Measurements from ENCODE around the gene AJAP1.

The AJAP1 gene, protein sequence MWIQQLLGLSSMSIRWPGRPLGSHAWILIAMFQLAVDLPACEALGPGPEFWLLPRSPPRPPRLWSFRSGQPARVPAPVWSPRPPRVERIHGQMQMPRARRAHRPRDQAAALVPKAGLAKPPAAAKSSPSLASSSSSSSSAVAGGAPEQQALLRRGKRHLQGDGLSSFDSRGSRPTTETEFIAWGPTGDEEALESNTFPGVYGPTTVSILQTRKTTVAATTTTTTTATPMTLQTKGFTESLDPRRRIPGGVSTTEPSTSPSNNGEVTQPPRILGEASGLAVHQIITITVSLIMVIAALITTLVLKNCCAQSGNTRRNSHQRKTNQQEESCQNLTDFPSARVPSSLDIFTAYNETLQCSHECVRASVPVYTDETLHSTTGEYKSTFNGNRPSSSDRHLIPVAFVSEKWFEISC

DNA sequence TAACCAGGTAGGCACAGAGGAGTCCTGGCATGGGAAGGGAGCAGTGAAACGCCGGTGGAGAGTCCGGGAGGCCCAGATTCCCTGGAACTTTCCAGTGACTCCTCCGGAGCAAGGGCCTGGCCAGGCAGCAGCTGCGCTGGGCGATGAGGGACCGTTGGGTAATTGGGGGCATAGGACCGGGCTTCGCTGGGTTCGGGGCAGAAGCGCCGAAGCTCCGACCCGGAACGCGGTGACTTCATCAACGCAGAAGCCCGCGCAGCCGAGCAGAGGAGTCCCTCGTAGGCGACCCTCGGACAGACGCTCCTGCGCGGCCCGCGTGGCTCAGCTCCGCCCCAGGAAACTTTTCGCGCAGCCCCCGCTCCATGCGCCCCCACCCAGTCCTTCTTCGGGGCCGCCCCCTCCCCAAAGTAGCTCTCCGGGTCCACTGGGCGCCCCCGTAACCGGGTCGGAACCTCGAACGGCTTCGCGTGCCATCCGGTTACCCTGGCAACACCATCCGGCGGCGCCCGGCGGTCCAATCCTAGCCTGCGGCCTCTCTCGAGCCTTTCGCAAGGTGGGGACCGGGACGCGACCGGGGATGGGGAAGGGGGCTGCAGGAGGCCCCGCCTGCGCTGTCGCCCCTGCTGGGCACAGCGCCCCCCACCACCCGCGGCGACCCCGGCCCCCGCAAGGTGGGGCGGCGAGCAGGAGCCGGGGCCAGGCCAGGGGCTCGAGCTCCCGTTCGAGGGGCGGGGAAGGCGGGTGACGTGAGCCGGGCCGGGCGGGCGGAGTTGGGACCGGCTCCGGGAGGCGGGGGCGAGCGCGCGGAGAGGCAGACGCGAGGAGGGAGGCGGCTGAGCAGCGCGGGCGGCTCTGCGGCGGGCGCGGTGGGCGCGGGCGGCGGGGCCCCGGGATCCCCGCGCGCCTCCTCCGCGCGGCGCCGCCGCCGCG is at the start of gene AJAP1:
Gene AJAP1 (plus strand): TSS at position 814 of the 930 bp plus-strand sequence. CDS start 817 bp downstream, outside the sequence.
- Histone ChIP-seq H3K9ac (ENCODE audit: low read length) (no peak within 1 kb of the TSS), H3K9me3 (ENCODE audit: insufficient read depth, low read length) (no peaks in the 10 kb centered on the region), H3K79me2 (ENCODE audit: low read length) (no peaks in the 10 kb centered on the region), H3K36me3 (replicated peaks; ENCODE audit: low read depth, low read length) (no peaks in the 10 kb centered on the region), H3K4me2 (ENCODE audit: low read length) (no peak within 1 kb of the TSS), H4K20me1 (ENCODE audit: insufficient read depth, low read length) (no peaks in the 10 kb centered on the region), H3K4me3 (ENCODE audit: low read length) (no peak within 1 kb of the TSS), H2AFZ (ENCODE audit: low read depth, low read length) (no peak within 1 kb of the TSS), H3K27me3 (ENCODE audit: low read depth, low read length) (no peaks in the 10 kb centered on the region), H3K27ac (ENCODE audit: low read length) (no peak within 1 kb of the TSS), H3K4me1 (ENCODE audit: low read length) (peaks cover 31% of the 10 kb centered on the region)
- TF ChIP-seq EZH2phosphoT487 (IDR thresholded peaks at IDR 0.05; ENCODE audit: low read depth) (no peak), CTCF (IDR thresholded peaks at IDR 0.05; ENCODE audit: low read depth, low read length) (no peak)

DNA sequence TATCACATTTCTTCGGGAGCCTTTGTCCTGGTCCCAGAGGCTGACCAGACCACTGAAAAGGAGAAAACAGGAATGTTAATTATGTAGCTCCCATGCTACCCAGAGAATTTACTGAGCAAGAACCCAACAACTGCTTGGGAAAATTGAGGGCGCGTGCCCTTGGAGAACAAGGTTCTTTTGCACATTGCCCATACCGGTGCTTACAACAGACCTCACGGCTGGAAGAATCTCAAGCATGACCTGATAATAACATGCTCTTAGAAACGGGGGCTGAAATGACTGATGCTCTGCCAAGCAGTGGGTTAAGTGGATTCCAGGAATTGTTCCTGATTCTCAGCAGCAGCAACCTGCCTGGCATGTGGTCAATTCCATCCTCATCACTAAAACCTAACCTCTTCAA is 49.3 kb upstream of the AJAP1 start:
- no peak for TF ChIP-seq EZH2phosphoT487 (IDR thresholded peaks at IDR 0.05; ENCODE audit: low read depth)
- peaks cover 6% of the 10 kb centered on the region; the same call in 1 of the 2 replicates for H3K9me3 ChIP-seq (ENCODE audit: insufficient read depth, low read length)
- H3K4me3 ChIP-seq (ENCODE audit: low read length): no peak overlapping the region
- no peaks in the 10 kb centered on the region for H3K36me3 ChIP-seq (replicated peaks; ENCODE audit: low read depth, low read length)
- no peaks in the 10 kb centered on the region for H4K20me1 ChIP-seq (ENCODE audit: insufficient read depth, low read length)
- H3K4me2 ChIP-seq (ENCODE audit: low read length): no peak overlapping the region
- no peak overlapping the region for H3K9ac ChIP-seq (ENCODE audit: low read length)
- H3K4me1 ChIP-seq (ENCODE audit: low read length): no peaks in the 10 kb centered on the region
- H3K27me3 ChIP-seq (ENCODE audit: low read depth, low read length): peaks cover 50% of the 10 kb centered on the region
- H3K27ac ChIP-seq (ENCODE audit: low read length): no peak overlapping the region
- H2AFZ ChIP-seq (ENCODE audit: low read depth, low read length): no peak overlapping the region
- H3K79me2 ChIP-seq (ENCODE audit: low read length): no peaks in the 10 kb centered on the region

DNA sequence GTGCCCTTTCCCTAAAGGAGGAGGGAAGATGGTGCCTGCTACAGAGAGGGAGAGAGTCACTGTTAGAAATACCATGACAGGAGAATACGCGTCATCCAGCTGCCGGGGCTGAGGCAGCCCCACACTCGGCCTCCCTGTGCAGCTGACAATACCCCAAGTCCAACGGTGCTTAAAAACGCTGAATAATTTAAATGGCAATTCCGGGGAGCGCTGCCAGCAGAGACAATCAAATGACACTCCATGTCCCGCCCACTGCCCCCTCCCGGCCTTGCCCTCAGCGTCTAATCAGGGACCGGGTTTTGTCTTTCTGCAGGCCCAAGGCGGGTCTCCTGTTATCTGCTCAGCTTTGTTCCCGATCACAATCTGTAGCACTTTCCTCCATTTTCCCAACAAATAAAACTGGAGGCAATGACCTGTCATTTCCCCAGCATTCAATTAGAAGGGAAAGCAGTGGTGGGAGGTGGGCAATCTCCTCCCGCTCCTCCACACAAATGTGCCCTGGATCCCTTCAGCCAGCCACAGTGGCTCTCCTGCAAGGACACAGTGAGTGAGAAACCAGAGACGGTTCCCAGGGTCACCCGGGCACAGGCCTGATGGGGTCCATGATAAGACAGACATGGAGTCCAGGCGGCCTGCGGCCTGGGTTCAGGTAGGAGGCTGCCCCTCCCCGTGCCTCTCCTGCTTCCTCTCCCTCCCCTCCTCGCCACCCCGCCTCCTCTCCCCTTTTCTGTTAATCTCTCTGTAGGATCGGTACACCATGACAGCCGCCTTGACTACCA is 42.7 kb upstream of the AJAP1 start:
- H3K27me3 ChIP-seq (ENCODE audit: low read depth, low read length): peaks cover 17% of the 10 kb centered on the region; the same call in 1 of the 2 replicates
- peaks cover 10% of the 10 kb centered on the region; the same call in 1 of the 2 replicates for H3K9me3 ChIP-seq (ENCODE audit: insufficient read depth, low read length)
- H4K20me1 ChIP-seq (ENCODE audit: insufficient read depth, low read length): no peaks in the 10 kb centered on the region
- no peak overlapping the region for H3K9ac ChIP-seq (ENCODE audit: low read length)
- H3K4me3 ChIP-seq (ENCODE audit: low read length): no peak overlapping the region
- H3K36me3 ChIP-seq (replicated peaks; ENCODE audit: low read depth, low read length): no peaks in the 10 kb centered on the region
- H3K79me2 ChIP-seq (ENCODE audit: low read length): no peaks in the 10 kb centered on the region
- no peak overlapping the region for H3K27ac ChIP-seq (ENCODE audit: low read length)
- TF ChIP-seq CTCF (IDR thresholded peaks at IDR 0.05; ENCODE audit: low read depth, low read length): no peak
- TF ChIP-seq EZH2phosphoT487 (IDR thresholded peaks at IDR 0.05; ENCODE audit: low read depth): no peak
- H2AFZ ChIP-seq (ENCODE audit: low read depth, low read length): no peak overlapping the region
- H3K4me1 ChIP-seq (ENCODE audit: low read length): no peaks in the 10 kb centered on the region
- H3K4me2 ChIP-seq (ENCODE audit: low read length): no peak overlapping the region

- H3K9me3 ChIP-seq (ENCODE audit: insufficient read depth, low read length): peaks cover 10% of the 10 kb centered on the region; the same call in 1 of the 2 replicates
These were observed 41.4 kb upstream of the AJAP1 start for GRCh38 chr1:4612991-4613390.

More at GRCh38 chr1:4612991-4613390, 41.4 kb upstream of the AJAP1 start:
- Histone ChIP-seq H2AFZ (ENCODE audit: low read depth, low read length) (no peak overlapping the region), H3K9ac (ENCODE audit: low read length) (no peak overlapping the region), H3K79me2 (ENCODE audit: low read length) (no peaks in the 10 kb centered on the region), H3K27me3 (ENCODE audit: low read depth, low read length) (peaks cover 8% of the 10 kb centered on the region; the same call in 1 of the 2 replicates), H3K4me1 (ENCODE audit: low read length) (no peaks in the 10 kb centered on the region), H3K4me2 (ENCODE audit: low read length) (no peak overlapping the region), H3K4me3 (ENCODE audit: low read length) (no peak overlapping the region), H4K20me1 (ENCODE audit: insufficient read depth, low read length) (no peaks in the 10 kb centered on the region), H3K36me3 (replicated peaks; ENCODE audit: low read depth, low read length) (no peaks in the 10 kb centered on the region), H3K27ac (ENCODE audit: low read length) (no peak overlapping the region)
- TF ChIP-seq CTCF (IDR thresholded peaks at IDR 0.05; ENCODE audit: low read depth, low read length) (no peak), EZH2phosphoT487 (IDR thresholded peaks at IDR 0.05; ENCODE audit: low read depth) (no peak)

Measured in OCI-LY3 (cell line).